GM18502 (cell line): ENCODE results near the gene OR2A25.

Source experiments
- ATAC-seq: cut with Tn5 transposase; IDR thresholded peaks from one replicate; pipeline ENCODE4 v1.9.1; 2021; ENCODE audit warnings: mild to moderate bottlenecking; ENCODE audit not compliant: unreplicated experiment, poor library complexity

Gene OR2A25

DNA sequence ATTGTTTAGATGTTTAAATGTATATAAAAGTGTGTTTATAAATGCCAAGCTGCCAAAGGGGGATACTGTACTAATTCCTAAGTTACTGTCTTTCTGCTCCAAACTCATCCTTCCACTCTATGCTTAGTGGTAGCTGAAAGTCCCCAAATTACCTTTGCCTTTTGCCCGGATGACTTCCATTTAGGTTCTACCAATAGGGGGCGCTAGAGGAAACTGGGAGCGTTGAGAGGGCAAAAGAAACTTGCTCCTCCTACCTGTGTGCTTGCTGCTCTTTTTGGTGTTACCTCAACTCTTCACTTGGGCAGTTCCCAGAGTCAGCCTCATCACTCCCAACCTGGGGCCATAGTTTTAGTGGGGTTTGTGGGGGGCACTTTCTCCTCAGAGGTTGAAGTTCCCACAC, 5.9 kb upstream of the OR2A25 start:
- no peak for ATAC-seq

DNA sequence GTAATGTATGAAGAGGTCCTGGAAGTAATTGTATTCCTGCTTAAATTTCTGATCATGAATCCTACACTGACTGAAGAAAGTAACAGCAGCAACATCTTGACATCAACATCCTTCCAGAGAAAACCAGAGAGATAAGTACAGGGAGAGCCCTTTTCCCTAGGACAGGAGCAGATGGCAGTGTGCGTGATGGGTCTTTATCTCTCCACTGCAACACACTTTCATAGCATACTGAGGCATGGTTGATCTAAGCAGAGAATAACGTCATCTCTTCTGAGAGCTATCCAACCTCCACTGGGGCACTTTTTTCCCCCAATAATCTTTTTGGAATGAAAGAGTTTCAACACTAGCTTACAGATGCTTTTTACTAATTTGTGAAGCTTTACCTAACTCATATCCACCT, 342 bp downstream of the OR2A25 start:
- no peak for ATAC-seq

DNA sequence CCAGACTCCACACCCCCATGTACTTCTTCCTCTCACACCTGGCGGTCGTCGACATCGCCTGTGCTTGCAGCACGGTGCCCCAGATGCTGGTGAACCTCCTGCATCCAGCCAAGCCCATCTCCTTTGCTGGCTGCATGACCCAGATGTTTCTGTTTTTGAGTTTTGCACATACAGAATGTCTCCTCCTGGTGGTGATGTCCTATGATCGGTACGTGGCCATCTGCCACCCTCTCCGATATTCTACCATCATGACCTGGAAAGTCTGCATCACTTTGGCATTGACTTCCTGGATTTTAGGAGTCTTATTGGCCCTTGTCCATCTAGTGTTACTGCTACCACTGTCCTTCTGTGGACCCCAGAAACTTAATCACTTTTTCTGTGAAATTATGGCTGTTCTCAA, 4.8 kb downstream of the OR2A25 start:
- no peak for ATAC-seq

DNA sequence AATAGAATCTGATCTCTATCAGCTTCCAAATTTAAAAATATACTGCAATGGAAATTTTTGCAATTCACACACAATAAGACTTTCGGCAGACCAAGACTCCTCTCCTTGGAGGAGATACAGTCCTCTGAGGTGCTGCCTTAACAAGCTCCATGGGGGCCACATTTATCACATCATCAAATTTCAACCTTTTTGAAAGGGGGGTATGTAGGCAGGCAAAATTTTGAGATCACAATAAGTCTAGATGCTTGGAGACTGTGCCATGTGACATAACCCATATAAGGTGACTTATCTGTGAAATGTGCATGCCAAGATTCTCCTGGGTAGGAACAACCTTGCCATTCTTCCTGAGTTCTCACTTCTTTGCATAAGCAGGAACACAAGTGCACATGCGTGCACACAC, 16.4 kb downstream of the OR2A25 start, which contains the start of gene OR2A12:
TSS of gene OR2A12 (plus strand) at position 301 of the 400 bp plus-strand sequence. CDS start 8,830 bp downstream, outside the sequence.
- ATAC-seq = no peak

DNA sequence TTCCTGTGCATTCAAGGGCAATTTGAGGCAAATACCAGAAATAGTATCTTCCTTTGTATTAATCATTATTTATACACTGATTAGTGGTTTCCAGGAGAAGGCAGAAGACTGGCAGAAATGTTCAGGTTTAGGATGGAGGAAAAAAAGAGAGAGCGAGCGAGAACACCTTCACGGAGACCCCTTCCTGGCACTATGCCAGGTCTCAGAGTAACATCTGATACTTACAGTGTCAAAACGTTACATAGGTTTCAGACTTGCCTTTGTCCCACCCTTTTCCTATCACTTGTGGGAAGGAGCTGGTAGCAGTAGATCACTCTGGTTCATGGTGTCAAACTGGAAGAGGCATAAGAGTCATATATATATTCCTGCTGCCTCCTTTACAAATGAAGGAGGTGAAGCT, 17.1 kb downstream of the OR2A25 start:
- no peak for ATAC-seq

DNA sequence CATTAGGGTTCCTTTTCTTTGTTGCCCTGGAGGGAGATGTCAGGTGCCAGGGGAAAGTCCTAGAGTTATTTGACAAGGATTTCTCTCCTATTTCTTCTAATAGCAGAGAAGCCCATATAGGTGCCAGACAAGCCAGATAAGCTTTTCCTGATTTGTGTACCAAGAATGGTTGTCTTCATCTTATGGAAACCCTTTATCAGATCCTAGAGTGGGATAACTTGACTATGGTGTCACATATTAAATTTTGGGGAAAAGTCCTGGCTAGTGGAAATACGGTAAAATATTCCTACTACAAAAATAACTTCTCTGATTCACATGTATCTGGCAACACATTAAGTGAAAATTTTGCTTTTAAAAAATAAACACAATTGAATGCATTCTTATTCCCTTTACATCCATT, 17.6 kb downstream of the OR2A25 start:
- ATAC-seq = no peak

DNA sequence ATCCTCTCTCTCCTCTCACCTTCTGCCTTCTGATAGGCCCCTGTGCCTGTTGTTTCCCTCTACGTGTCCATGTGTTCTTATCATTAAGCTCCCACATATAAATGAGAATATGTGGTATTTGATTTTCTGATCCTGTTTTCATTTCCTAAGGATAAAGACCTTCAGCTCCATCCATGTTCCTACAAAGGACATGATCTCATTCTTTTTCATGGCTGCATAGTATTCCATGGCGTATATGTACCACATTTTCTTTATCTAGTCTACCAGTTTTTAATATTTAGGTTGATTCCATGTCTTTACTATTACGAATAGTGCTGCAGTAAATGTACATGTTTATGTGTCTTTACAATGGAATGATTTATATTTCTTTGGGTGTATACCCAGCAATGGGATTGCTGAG, 21.1 kb downstream of the OR2A25 start:
- no peak for ATAC-seq

DNA sequence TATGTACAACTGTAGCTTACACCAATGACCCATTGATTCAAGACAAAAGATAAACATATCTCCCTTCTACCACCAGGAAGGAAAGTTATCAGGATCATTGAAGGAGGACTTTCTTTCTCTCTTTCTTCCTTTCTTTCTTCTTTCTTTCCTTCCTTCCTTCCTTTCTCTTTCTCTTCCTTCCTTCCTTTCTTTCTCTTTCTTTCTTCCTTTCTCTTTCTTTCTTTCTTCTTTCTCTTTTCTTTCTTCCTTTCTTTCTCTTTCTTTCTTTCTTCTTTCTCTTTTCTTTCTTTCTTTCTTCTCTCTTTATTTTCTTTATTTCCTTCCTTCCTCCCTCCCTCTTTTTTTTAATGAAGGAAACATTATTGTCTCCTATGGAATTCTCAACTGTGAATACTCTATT, 29.2 kb downstream of the OR2A25 start:
- no peak for ATAC-seq

DNA sequence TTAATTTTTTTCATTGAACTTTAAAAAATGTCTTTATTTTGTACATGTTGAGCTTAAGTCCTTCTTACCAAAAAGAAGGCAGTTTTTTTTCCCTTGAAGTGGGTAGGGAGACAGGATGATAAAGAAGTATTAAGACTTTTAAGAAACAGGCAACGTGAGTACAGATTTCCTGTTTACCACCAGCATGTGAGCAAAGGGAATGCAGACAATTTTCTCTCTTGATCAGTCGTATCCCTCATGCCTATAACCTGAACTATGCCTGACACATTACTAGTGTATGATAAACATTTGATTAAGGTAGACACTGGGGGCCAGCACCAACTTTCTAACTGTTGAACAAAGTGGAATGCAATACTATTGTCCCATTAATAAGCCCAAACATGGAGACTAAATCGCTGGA, 31.0 kb downstream of the OR2A25 start:
- ATAC-seq = no peak

DNA sequence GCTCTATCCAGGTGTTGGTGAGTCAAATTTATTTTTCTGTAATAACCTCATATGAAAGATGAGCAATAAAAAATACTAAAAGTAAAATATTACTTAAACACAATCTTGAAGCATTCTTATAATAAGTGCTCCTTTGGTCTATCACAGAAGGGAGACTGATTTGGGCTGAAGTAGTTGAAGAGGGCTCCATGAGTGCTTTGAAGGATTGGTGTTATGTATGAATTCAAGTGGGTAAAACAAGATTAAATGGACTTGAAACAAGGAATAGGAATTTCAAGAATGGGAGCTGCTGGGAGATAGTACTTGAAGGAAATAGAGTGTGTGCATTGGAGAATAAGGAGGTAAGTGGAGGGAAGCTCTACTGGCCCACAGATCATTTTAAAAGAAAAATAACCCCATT, 32.4 kb downstream of the OR2A25 start:
- ATAC-seq = no peak

DNA sequence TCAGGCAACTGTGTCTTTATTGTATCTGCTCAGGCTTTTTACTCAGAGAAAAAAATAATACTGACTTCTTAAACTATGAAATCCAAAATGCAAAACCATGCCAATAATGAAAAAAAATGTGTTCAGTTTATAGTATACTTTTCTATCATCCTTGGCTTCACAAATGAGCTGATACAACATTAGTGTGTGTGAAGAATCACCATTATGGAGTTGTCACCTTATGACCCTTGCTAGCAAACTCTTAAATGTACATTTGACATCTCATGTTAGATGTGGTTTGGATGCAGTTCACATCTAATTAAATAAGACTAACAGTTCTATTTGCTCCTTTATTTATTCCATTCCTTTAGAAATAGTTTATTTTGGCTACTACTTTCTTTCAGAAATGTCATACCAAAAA, 35.6 kb downstream of the OR2A25 start:
- ATAC-seq = no peak

DNA sequence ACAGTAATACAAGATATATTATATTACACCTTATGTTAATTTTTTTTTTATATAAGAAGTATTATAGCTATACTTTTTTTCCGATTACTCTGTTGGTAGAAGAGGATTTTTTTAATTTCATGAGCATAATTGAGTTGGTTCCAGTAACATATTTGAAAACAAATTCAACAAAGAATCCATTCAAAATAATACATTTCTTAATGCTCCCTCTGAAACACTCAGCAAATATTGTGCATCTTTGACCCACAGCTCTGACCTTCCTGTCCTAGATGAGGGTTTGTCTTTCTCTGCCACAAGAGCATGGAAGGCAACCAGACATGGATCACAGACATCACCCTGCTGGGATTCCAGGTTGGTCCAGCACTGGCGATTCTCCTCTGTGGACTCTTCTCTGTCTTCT, 39.7 kb downstream of the OR2A25 start, which contains the start of gene OR2A2:
TSS of gene OR2A2 (plus strand) at position 301 of the 400 bp plus-strand sequence. CDS start at position 301, 0 bp downstream.
- no peak for ATAC-seq

DNA sequence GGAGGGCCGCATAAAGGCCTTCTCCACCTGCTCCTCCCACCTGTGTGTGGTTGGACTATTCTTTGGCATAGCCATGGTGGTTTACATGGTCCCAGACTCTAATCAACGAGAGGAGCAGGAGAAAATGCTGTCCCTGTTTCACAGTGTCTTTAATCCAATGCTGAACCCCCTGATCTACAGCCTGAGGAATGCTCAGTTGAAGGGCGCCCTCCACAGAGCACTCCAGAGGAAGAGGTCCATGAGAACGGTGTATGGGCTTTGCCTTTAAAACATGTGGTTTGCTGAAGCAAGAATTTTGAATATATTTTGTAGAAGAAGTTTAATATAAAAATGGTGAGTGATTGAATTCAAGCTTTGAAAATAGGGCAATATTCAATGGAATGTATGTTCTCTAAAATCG, 40.7 kb downstream of the OR2A25 start:
- ATAC-seq = no peak

DNA sequence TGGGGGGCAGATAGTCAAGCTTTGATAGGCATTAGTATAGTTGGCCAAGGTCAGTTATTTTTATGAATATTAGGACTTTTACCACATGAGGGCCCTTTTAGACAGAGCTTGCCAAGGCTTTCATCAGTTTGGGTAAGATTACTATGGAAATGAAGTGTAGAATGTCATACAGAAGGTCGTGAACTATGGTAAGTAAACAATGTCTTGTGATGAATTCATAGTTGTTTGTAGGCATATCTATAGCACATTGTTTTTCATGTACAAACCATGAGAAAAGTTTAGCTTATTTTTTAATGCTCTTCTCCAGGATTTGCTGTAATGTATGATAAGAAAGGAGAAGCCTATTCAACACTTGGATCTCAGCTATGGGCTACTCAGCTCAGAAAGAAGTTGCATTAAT, 44.0 kb downstream of the OR2A25 start:
- ATAC-seq = no peak

DNA sequence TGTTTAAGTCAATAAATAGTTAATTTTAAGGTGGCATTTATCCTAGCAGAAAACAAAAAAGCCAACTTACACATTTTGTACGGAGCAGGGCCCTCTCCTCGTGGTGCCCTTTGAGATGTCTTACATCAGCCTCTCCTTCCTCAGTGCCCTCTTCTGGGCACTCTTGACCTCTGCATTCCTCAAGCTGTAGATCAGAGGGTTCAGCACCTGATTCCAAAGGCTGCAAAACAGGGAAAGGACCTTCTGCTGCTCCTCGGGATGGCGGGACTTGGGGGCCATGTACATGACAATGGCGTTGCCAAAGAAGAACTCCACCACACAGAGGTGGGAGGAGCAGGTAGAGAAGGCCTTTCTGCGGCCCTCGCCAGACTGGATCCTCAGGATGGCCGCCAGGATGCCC, 48.7 kb downstream of the OR2A25 start:
- no peak for ATAC-seq

DNA sequence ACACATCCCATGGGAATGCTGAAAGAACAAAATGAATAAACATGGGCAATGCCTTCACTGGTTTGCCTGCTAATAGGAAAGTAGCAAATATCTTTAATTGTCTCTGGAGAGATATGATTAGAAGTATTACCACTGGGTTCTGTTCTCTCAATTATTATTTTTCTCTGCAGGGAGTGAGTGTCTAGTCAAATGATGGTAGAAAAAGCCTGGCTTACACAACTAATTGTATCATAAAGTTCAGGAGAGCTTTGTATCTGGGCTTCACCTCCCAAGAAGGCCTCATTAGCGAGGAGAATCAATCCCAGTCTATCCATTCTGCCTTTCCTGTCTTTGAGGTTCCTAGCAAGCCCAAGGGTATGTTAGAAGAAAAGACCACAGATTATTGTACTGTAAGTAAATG, 53.3 kb downstream of the OR2A25 start, which contains the start of gene OR2A14:
TSS of gene OR2A14 (plus strand) at position 301 of the 400 bp plus-strand sequence. CDS start 5,937 bp downstream, outside the sequence.
- ATAC-seq = no peak
